Gastrocnemius medialis (tissue), 4 donors: Measurements from ENCODE around the gene DPM1. TPM values are rescaled to one million over a fixed set of nuclear protein-coding genes. Genes with fewer than 3 reads are reported as not detected.

ENCODE experiments used
- ATAC-seq, 2 donors: fragments of 150-250 bp; one replicate each; pipeline ENCODE4 v1.9.1; 2016
- DNase-seq, 2 donors: peaks; one replicate each; pipeline ENCODE4 v3.0.0-alpha.2; 2019
- H3K27ac ChIP-seq, 4 donors: fragments of 200-600 bp; sonication (generic); 1 replicate in 1 of 4; 2 replicates in 3 of 4; pipeline ENCODE4 v1.5.1; 2016 to 2018; ENCODE audit warnings: mild to moderate bottlenecking in 2 of 4, moderate library complexity in 1 of 4
- H3K27me3 ChIP-seq, 3 donors: fragments of 200-600 bp; sonication (generic) in 2 of 3; 1 replicate in 1 of 3; 2 replicates in 2 of 3; pipeline versions ENCODE4 v1.5.1 to v1.6.0; 2016 to 2019; ENCODE audit warnings: mild to moderate bottlenecking in 1 of 3, moderate library complexity in 1 of 3
- H3K36me3 ChIP-seq, 2 donors: fragments of 200-600 bp; sonication (generic) in 1 of 2; one replicate each; pipeline ENCODE4 v1.5.1; 2017 to 2018
- H3K4me1 ChIP-seq, 2 donors: fragments of 200-600 bp; sonication (generic) in 1 of 2; one replicate each; pipeline ENCODE4 v1.5.1; 2016 to 2017; ENCODE audit warnings: mild to moderate bottlenecking in 2 of 2
- H3K4me3 ChIP-seq, 4 donors: fragments of 200-600 bp; sonication (generic) in 3 of 4; 1 replicate in 1 of 4; 2 replicates in 3 of 4; pipeline ENCODE4 v1.5.1; 2016 to 2019; ENCODE audit warnings: mild to moderate bottlenecking in 2 of 4
- H3K9me3 ChIP-seq, 3 donors: fragments of 200-600 bp; sonication (generic) in 2 of 3; 1 replicate in 1 of 3; 2 replicates in 2 of 3; pipeline ENCODE4 v1.5.1; 2016 to 2019
- POLR2A ChIP-seq, 2 donors: fragments of 450-650 bp; IDR thresholded peaks; one replicate each; pipeline ENCODE4 v1.6.1; 2017; ENCODE audit warnings: antibody characterized with exemption in 2 of 2, mild to moderate bottlenecking in 2 of 2, moderate library complexity in 2 of 2
- in situ Hi-C, 4 donors: fragments of 200-750 bp; cut with MboI; loops; one replicate each; pipeline versions ENCODE4 v1.15.0 to v1.8.0; 2017; ENCODE audit warnings: low sequenced_read_pairs in 4 of 4
- intact Hi-C: fragments of 100-400 bp; cut with DNase I; formaldehyde crosslinking; loops from one replicate; pipeline ENCODE4 v1.15.1; 2023; ENCODE audit warnings: low total_unique reads
- total RNA-seq, 4 donors: library from RNA; depleted of rRNA; stranded (reverse); fragments of >200 nt; gene quantifications; one replicate each; pipeline versions ENCODE4 v1.1.0 to v1.2.3, GENCODE V29; 2016
- TF ChIP-seq, protein P1 (sequence below), 5 experiments: fragments of 450-650 bp in 3 of 5; fragments of 200-600 bp in 2 of 5; sonication (generic) in 2 of 5; IDR thresholded peaks in 4 of 5; conservative IDR thresholded peaks in 1 of 5; 1 replicate in 4 of 5; 2 replicates in 1 of 5; pipeline ENCODE4 v1.5.1; 2016 to 2019; ENCODE audit warnings: antibody characterized with exemption in 5 of 5, mild to moderate bottlenecking in 3 of 5, moderate library complexity in 3 of 5

The DPM1 gene
- total RNA-seq, 4 donors from 2014 or later: 55.5 to 120 (median 73.7) TPM

DNA sequence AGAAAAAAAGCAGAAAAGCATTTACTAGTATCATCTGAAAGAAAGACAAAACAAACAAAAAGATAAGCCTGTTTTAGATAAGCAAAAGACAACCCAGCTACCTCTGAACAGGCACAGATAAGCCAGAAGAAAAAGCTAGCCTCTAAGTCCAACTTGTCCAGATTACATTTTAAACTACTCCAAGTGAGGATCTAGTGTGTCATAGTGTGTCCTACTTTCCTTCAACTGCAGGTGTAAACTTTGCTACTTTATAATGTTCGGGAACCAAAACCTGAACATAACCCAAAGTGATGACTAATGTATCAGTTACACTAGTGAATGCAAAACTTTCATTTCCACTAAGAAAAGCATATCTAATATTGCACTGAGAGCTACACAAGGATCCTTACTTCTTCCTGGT lies 46.6 kb downstream of the DPM1 start:
- intact Hi-C loops: loop anchor here (5.0 kb wide), 1 partner anchor 119 kb away; no protein-coding TSS in a partner anchor
- Histone ChIP-seq H3K4me1 (peaks cover 48 to 70% of the 10 kb centered on the region in 2 donors), H3K9me3 (no peaks in the 10 kb centered on the region), H3K27ac (peak overlapping the region in 2 of 4 donors; percentile 56 to 59), H3K4me3 (no peak overlapping the region), H3K36me3 (no peaks in the 10 kb centered on the region), H3K27me3 (no peaks in the 10 kb centered on the region)
- TF ChIP-seq POLR2A (IDR thresholded peaks at IDR 0.05): no peak
- TF ChIP-seq, protein P1, sequence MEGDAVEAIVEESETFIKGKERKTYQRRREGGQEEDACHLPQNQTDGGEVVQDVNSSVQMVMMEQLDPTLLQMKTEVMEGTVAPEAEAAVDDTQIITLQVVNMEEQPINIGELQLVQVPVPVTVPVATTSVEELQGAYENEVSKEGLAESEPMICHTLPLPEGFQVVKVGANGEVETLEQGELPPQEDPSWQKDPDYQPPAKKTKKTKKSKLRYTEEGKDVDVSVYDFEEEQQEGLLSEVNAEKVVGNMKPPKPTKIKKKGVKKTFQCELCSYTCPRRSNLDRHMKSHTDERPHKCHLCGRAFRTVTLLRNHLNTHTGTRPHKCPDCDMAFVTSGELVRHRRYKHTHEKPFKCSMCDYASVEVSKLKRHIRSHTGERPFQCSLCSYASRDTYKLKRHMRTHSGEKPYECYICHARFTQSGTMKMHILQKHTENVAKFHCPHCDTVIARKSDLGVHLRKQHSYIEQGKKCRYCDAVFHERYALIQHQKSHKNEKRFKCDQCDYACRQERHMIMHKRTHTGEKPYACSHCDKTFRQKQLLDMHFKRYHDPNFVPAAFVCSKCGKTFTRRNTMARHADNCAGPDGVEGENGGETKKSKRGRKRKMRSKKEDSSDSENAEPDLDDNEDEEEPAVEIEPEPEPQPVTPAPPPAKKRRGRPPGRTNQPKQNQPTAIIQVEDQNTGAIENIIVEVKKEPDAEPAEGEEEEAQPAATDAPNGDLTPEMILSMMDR (IDR thresholded peaks at IDR 0.05 in 4 of 5, conservative IDR thresholded peaks at IDR 0.05 in 1 of 5): no peak
- in situ Hi-C loops: no loop called here
- ATAC-seq: no peak
- DNase-seq: no peak

DNA sequence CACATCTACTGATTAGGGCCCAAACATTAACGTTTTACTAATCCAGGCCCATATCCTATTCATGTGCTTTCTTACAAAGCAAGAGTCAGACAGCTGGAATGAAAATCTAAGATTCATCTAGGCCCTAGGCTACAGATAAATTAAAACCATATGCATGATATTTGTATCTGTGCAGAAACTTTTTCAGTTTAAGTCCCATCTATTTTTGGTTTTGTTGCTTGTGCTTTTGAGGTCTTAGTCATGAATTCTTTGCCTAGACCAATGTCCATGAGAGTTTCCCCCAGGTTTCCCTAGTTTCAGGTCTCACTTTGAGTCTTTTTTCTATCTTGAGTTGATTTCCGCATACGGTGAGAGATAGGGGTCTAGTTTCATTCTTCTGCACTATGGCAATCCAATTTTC lies 47.3 kb downstream of the DPM1 start:
- DNase-seq: no peak
- Histone ChIP-seq H3K27ac (peak overlapping the region in 1 of 4 donors; percentile 19), H3K9me3 (no peaks in the 10 kb centered on the region), H3K36me3 (no peaks in the 10 kb centered on the region), H3K4me1 (peaks cover 41 to 63% of the 10 kb centered on the region in 2 donors), H3K27me3 (no peaks in the 10 kb centered on the region), H3K4me3 (no peak overlapping the region)
- intact Hi-C loops: loop anchor here (5.0 kb wide), 1 partner anchor 119 kb away; no protein-coding TSS in a partner anchor
- TF ChIP-seq, protein P1 (IDR thresholded peaks at IDR 0.05 in 4 of 5, conservative IDR thresholded peaks at IDR 0.05 in 1 of 5): no peak
- no peak for TF ChIP-seq POLR2A (IDR thresholded peaks at IDR 0.05)
- no peak for ATAC-seq
- in situ Hi-C loops: no loop called here

DNA sequence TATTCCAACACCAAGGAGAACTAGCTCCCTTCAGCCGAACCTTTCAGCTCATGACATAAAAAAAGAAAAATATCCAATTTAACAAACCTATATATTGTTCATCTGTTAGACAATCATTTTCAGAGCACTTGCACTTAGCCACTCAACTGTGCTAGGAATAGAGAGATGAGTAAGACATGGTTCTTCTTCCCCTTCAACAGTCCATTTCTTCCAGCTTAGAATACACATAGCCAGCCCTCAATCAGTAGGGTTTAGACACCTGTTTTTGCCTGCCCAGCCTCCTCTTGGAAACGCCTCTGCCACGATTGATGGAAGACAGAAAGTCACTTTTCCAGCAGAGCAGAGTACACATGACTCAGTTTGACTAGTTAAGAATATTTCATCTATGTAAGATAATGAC lies 48.9 kb downstream of the DPM1 start:
- Histone ChIP-seq H3K36me3 (no peaks in the 10 kb centered on the region), H3K4me1 (peaks cover 31 to 58% of the 10 kb centered on the region in 2 donors), H3K27me3 (no peaks in the 10 kb centered on the region), H3K27ac (no peak overlapping the region), H3K4me3 (no peak overlapping the region), H3K9me3 (no peaks in the 10 kb centered on the region)
- DNase-seq: no peak
- ATAC-seq: no peak
- in situ Hi-C loops (no loop called here), intact Hi-C loops (no loop called here)
- TF ChIP-seq, protein P1 (IDR thresholded peaks at IDR 0.05 in 4 of 5, conservative IDR thresholded peaks at IDR 0.05 in 1 of 5): no peak
- TF ChIP-seq POLR2A (IDR thresholded peaks at IDR 0.05): no peak

DNA sequence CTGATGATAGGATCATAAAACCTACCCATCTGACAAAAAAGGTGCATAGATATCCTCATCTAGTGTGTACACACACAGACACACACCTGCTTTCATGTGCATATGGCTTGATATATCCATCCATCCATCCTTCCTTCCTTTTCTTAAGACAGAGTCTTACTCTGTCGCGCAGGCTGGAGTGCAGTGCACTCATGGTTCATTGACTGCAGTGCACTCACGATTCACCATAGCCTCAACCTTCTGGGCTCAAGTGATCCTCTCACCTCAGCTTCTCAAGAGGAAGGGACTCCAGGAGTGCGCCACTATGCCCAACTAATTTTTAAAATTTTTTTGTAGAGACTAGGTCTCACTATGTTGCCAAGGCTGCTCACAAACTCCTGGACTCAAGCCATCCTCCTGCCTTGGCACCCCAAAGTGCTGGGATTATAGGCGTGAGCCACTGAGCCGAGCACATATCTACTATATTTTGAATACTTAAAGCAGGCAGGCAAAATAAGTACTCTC lies 54.2 kb downstream of the DPM1 start:
- H3K36me3 ChIP-seq: peaks cover 0 to 18% of the 10 kb centered on the region in 2 donors
- H3K9me3 ChIP-seq: no peaks in the 10 kb centered on the region
- DNase-seq (no peak), ATAC-seq (no peak)
- H3K4me1 ChIP-seq: peaks cover 11 to 19% of the 10 kb centered on the region in 2 donors
- no peak overlapping the region for H3K27ac ChIP-seq
- in situ Hi-C loops: no loop called here
- H3K27me3 ChIP-seq: no peaks in the 10 kb centered on the region
- H3K4me3 ChIP-seq: no peak overlapping the region
- no peak for TF ChIP-seq POLR2A (IDR thresholded peaks at IDR 0.05)
- TF ChIP-seq, protein P1 (IDR thresholded peaks at IDR 0.05 in 4 of 5, conservative IDR thresholded peaks at IDR 0.05 in 1 of 5): no peak
- intact Hi-C loops: no loop called here
